ENCODE measurements around the gene CAMKK2. TPM values are rescaled to one million over a fixed set of nuclear protein-coding genes. Genes with fewer than 3 reads are reported as not detected.

The CAMKK2 gene
- total and polyA plus RNA-seq, 2 of the 13 experiments (the other 11 are each of a cell fraction or from before 2014, with no cell fraction given) = 18.8 to 20.0 TPM

DNA sequence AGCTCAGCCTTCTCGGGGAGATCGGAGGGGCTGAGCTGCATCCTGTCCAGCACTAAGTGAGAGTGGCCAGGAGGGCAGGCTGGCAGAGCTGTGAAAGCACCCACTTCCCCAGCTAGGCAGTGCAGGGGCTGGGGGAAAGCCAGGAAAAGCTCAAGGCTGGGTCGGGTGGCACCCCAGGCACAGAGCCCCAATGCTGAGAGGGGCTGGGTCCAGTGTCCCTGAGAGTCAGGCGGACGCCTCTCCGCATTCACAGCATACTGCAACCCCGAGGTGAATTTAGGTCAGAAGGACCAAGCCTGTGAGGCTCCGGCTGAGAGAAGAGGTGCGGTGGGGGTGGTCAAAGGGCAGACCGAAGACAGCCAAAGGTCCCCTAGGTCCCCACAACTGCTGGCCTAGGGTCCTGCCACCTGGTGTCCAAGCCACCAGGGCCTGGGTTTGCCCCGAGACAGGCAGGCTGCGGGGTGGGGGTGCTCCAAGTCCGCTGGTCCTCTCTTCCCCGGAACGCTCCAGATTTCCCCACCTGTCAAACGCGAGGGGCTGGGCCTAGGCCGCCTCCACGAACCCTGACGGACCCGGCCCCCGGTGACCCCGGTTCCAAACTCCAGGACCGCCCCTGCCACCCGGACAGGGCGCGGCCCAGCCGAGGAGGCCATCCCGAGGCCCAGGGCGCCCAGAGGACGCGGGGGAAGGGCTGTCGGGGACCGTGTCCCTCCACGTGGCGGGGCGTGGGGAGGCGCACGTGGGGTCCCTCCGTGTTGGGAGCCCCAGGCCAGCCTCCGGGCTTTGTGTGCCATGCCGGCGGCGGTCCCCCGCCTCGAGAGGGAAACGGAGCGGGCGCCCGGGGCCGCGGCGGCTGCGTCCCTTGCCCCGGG is 527 bp downstream of the CAMKK2 start (continued):
- TF ChIP-seq FIP1L1 (IDR thresholded peaks at IDR 0.05; ENCODE audit: borderline replicate concordance, insufficient read depth, low read depth, low read length) (no peak), MAZ (IDR thresholded peaks at IDR 0.05; ENCODE audit: borderline replicate concordance, low read depth, low read length) (no peak), MAZ (CRISPR knock-in tag; IDR thresholded peaks at IDR 0.05; ENCODE audit: low read depth) (peak; percentile 1; the same call in 1 of the 2 replicates), RXRA (CRISPR knock-in tag; IDR thresholded peaks at IDR 0.05) (peak; percentile 74; the same call in 1 of the 2 replicates), SIN3A (IDR thresholded peaks at IDR 0.05; ENCODE audit: borderline replicate concordance, low read depth, low read length) (peak; percentile 68; the same call in 1 of the 2 replicates), ZFYVE20 (CRISPR knock-in tag; IDR thresholded peaks at IDR 0.05; ENCODE audit: borderline replicate concordance, low read depth) (0 out of 2 replicates have a peak, but pooled peaks have one; percentile 57), KDM5A (IDR thresholded peaks at IDR 0.05; ENCODE audit: borderline replicate concordance, low read length) (0 out of 2 replicates have a peak, but pooled peaks have one; percentile 0), CHD4 (IDR thresholded peaks at IDR 0.05; ENCODE audit: borderline replicate concordance, low read length) (0 out of 2 replicates have a peak, but pooled peaks have one; percentile 6), SALL1 (CRISPR knock-in tag; IDR thresholded peaks at IDR 0.05) (peak; percentile 15; the same call in 1 of the 2 replicates), FOXM1 (CRISPR knock-in tag; IDR thresholded peaks at IDR 0.05) (0 out of 2 replicates have a peak, but pooled peaks have one; percentile 29), ZNF343 (CRISPR knock-in tag; IDR thresholded peaks at IDR 0.05) (peak; percentile 30; the same call in 1 of the 2 replicates), NFE2L2 (IDR thresholded peaks at IDR 0.05; ENCODE audit: low read length) (no peak), FOXA3 (CRISPR knock-in tag; IDR thresholded peaks at IDR 0.05) (no peak), ZFY (CRISPR knock-in tag; IDR thresholded peaks at IDR 0.05) (peak; percentile 87), ZNF484 (CRISPR knock-in tag; IDR thresholded peaks at IDR 0.05; ENCODE audit: borderline replicate concordance, low read depth) (0 out of 2 replicates have a peak, but pooled peaks have one; percentile 78), YEATS4 (CRISPR knock-in tag; IDR thresholded peaks at IDR 0.05; ENCODE audit: borderline replicate concordance) (peak; percentile 81)
- TF ChIP-seq, protein P1, sequence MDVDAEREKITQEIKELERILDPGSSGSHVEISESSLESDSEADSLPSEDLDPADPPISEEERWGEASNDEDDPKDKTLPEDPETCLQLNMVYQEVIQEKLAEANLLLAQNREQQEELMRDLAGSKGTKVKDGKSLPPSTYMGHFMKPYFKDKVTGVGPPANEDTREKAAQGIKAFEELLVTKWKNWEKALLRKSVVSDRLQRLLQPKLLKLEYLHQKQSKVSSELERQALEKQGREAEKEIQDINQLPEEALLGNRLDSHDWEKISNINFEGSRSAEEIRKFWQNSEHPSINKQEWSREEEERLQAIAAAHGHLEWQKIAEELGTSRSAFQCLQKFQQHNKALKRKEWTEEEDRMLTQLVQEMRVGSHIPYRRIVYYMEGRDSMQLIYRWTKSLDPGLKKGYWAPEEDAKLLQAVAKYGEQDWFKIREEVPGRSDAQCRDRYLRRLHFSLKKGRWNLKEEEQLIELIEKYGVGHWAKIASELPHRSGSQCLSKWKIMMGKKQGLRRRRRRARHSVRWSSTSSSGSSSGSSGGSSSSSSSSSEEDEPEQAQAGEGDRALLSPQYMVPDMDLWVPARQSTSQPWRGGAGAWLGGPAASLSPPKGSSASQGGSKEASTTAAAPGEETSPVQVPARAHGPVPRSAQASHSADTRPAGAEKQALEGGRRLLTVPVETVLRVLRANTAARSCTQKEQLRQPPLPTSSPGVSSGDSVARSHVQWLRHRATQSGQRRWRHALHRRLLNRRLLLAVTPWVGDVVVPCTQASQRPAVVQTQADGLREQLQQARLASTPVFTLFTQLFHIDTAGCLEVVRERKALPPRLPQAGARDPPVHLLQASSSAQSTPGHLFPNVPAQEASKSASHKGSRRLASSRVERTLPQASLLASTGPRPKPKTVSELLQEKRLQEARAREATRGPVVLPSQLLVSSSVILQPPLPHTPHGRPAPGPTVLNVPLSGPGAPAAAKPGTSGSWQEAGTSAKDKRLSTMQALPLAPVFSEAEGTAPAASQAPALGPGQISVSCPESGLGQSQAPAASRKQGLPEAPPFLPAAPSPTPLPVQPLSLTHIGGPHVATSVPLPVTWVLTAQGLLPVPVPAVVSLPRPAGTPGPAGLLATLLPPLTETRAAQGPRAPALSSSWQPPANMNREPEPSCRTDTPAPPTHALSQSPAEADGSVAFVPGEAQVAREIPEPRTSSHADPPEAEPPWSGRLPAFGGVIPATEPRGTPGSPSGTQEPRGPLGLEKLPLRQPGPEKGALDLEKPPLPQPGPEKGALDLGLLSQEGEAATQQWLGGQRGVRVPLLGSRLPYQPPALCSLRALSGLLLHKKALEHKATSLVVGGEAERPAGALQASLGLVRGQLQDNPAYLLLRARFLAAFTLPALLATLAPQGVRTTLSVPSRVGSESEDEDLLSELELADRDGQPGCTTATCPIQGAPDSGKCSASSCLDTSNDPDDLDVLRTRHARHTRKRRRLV (CRISPR knock-in tag; IDR thresholded peaks at IDR 0.05) = no peak
- TF ChIP-seq, protein P2, sequence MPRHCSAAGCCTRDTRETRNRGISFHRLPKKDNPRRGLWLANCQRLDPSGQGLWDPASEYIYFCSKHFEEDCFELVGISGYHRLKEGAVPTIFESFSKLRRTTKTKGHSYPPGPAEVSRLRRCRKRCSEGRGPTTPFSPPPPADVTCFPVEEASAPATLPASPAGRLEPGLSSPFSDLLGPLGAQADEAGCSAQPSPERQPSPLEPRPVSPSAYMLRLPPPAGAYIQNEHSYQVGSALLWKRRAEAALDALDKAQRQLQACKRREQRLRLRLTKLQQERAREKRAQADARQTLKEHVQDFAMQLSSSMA (CRISPR knock-in tag; IDR thresholded peaks at IDR 0.05) = no peak
- TF ChIP-seq, protein P3, sequence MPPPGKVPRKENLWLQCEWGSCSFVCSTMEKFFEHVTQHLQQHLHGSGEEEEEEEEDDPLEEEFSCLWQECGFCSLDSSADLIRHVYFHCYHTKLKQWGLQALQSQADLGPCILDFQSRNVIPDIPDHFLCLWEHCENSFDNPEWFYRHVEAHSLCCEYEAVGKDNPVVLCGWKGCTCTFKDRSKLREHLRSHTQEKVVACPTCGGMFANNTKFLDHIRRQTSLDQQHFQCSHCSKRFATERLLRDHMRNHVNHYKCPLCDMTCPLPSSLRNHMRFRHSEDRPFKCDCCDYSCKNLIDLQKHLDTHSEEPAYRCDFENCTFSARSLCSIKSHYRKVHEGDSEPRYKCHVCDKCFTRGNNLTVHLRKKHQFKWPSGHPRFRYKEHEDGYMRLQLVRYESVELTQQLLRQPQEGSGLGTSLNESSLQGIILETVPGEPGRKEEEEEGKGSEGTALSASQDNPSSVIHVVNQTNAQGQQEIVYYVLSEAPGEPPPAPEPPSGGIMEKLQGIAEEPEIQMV (CRISPR knock-in tag; IDR thresholded peaks at IDR 0.05; ENCODE audit: low read depth) = no peak
